ENCODE data around the gene SEL1L2.

DNA sequence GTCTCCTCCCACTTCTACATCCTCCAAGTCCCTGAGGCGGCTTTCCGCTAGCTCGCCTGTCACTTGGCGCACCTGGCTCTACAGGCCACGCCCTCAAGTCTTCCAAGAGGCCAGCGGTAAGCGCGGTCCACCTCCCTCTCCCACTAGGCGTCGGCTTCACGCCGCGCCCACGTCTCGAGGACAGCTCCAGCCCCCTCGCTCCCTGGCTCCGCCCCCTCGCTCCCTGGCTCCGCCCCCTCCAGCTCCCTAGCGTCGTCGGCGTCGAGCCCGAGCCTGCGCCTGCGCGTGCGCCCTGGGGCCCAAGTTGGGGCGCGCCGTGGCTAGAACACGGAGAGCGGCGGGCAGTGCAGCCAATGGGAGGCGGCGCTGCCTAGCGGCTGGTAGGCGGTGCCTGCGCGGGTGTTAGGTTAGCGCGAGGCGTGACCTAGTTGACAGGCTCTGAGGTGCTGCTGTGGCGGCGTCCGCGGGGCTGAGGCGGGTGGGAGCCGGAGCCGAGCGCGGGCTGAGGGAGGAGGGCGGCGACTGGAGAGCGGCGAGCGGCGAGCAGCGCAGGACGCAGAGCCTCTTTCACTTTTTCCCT is 4.8 kb upstream of the SEL1L2 start, which contains the start of gene MACROD2:
- TF ChIP-seq, protein P1, sequence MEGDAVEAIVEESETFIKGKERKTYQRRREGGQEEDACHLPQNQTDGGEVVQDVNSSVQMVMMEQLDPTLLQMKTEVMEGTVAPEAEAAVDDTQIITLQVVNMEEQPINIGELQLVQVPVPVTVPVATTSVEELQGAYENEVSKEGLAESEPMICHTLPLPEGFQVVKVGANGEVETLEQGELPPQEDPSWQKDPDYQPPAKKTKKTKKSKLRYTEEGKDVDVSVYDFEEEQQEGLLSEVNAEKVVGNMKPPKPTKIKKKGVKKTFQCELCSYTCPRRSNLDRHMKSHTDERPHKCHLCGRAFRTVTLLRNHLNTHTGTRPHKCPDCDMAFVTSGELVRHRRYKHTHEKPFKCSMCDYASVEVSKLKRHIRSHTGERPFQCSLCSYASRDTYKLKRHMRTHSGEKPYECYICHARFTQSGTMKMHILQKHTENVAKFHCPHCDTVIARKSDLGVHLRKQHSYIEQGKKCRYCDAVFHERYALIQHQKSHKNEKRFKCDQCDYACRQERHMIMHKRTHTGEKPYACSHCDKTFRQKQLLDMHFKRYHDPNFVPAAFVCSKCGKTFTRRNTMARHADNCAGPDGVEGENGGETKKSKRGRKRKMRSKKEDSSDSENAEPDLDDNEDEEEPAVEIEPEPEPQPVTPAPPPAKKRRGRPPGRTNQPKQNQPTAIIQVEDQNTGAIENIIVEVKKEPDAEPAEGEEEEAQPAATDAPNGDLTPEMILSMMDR (IDR thresholded peaks at IDR 0.05): peak in 3 of 7 experiments; percentile 43 to 47 (median 45)
- TF ChIP-seq POLR2A (IDR thresholded peaks at IDR 0.05): peak; percentile 60 to 77 (median 69)
